D721Med (cell line): ENCODE measurements around the gene CSTA.

Experiments used
- DNase-seq: peaks from one replicate; pipeline ENCODE4 v3.0.0; 2011; ENCODE audit warnings: low spot score; ENCODE audit not compliant: insufficient read length
- FAIRE-seq: peaks from 2 replicates; lab custom pipeline; 2011; peaks lifted over from hg19 to GRCh38; lab: Jason Lieb, UNC
- TF ChIP-seq, protein P1 (sequence below): IDR thresholded peaks from 2 replicates; pipeline ENCODE4 v1.5.1; 2012; ENCODE audit warnings: mild to moderate bottlenecking, control low read depth; ENCODE audit not compliant: insufficient read depth; ENCODE audit errors: missing control alignments

The CSTA gene

DNA sequence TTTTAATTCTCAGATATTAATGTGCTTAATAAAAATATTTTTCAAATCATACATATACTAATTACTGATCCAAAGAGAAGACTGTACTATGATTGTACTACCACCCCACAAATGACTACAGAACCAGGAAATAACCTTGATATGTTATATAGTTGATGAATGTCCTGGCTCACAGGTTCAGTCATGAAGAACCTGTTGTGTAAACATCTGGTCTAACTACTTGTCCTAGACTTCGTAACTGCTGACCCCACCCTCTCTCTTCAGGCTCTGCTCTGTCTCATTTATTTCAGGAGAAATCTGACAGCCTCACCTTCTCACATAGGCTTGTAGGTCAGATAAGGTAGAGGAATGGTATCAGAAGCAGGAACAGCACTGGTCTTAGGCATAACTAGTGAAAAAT lies 14.7 kb upstream of the CSTA start:
- FAIRE-seq = no peak
- no peak for DNase-seq
- TF ChIP-seq, protein P1, sequence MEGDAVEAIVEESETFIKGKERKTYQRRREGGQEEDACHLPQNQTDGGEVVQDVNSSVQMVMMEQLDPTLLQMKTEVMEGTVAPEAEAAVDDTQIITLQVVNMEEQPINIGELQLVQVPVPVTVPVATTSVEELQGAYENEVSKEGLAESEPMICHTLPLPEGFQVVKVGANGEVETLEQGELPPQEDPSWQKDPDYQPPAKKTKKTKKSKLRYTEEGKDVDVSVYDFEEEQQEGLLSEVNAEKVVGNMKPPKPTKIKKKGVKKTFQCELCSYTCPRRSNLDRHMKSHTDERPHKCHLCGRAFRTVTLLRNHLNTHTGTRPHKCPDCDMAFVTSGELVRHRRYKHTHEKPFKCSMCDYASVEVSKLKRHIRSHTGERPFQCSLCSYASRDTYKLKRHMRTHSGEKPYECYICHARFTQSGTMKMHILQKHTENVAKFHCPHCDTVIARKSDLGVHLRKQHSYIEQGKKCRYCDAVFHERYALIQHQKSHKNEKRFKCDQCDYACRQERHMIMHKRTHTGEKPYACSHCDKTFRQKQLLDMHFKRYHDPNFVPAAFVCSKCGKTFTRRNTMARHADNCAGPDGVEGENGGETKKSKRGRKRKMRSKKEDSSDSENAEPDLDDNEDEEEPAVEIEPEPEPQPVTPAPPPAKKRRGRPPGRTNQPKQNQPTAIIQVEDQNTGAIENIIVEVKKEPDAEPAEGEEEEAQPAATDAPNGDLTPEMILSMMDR = no peak

DNA sequence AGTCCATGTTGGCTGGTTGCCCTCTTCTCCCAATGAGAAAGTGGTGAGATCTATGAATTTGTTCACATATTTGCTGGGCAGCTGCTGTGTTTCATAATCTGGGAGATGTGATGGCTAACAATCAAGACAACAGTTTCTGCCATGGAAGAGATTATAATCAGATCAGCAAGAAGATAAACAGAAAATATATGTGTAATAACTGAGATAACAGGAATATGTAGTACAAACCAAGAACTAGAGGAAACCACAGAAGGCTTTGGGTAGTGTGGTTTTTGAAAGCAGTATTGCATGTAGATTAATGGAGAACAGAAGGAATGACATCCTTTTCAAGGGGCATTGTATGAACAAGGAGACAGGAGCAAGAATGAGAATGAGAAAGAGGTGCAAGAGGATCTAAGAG lies 12.2 kb upstream of the CSTA start:
- FAIRE-seq (no peak), DNase-seq (no peak)
- TF ChIP-seq, protein P1 = no peak

DNA sequence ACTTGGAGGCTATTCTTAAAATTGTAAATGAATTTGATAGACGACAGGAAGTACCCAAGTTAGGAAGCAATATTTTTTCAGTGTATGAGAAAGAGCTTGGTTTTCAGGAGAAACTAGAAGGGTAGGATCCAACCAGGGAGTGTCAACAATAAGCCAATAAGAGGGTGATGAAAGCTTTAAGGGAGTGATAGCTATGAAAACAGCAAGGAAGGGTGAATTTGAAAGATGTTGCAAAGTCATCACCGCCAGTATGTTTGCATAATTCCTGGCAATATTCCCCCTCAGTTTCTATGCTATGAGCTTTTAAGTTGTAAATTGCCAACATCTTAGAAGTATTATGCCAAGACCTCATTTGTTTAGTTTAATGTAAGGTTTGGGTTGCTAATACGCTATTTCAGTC lies 11.8 kb upstream of the CSTA start:
- TF ChIP-seq, protein P1 = no peak
- DNase-seq (no peak), FAIRE-seq (no peak)

DNA sequence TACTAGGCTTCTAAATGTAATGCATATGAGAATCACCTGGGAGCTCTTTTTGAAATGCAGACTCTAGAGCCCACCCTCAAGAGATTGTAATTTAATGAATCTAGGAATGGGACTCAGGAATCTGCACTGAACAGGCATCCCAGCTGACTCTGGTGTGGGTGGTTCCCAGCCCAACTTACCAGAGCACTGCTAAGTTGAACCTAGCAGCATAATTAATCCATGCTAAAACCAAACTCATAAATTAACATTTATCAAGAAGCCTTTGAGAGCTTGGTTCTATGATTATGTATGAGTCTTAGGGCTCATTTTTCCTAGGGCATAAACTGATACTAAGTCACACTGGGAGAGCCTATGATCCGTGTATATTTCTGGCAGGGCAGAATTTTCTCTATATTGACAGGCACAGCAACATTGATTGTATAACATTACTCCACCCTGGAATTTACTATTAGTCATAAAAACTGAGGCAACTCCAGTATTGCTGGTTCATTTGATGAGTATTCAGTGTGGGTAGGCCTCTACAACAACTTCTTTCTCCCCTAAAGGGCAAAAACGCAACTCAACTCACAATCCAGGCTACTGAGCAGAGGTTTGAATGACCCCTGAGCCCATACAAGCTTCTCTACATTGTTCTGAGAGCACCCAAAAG lies 10.7 kb upstream of the CSTA start:
- DNase-seq (no peak), FAIRE-seq (no peak)
- TF ChIP-seq, protein P1 = no peak

DNA sequence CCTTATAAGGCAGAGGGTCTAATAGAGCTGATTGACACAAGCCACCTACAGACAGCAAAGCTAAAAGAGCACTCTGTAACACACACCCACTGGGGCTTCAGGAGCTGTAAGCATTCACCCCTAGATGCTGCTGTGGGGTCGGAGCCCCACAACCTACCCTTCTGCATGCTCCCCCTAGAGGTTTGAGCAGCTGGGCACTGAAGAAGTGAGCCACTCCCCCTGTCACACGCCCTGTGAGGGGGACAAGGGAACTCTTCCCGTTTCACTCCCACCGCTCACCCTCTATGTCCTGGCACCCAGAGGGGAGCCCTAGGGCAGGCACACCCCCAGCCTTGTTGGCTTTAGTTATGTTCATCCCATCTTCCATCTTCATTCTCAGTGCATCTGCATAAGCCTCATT lies 9.4 kb upstream of the CSTA start:
- TF ChIP-seq, protein P1 = no peak
- DNase-seq = no peak
- no peak for FAIRE-seq

DNA sequence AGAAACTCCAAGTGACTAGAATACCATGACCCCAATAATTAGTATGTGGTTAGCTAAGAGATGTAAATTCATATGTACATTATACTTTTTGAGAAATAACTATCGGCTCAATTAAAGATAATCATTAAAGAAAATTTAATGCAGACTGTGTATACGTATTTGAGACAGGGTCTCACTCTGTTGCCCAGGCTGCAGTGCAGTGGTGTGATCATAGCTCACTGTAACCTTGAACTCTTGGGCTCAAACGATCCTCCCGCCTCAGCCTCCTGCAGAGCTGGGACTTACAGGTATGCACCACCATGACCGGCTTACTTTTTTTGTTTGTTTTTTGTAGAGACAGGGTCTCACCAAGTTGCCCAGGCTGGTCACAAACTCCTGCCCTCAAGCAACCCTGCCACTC lies 8.7 kb upstream of the CSTA start:
- DNase-seq = no peak
- TF ChIP-seq, protein P1 = no peak
- no peak for FAIRE-seq

DNA sequence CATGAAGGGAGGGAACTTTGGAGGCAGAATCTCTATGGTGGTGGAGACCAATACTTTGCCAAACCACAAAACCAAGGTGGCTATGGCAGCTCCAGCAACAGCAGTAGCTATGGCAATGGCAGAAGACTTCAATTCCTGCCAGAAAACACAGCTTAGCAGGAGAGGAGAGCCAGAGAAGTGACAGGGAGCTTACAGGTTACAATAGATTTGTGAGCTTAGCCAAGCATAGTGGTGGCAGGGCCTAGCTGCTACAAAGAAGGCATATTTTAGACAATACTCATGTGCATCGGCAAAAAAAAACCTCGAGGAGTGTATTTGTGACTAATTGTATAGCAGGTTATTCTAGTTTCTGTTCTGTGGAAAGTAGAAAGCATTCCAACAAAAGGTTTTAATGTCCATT lies 6.4 kb upstream of the CSTA start:
- DNase-seq = no peak
- FAIRE-seq = no peak
- TF ChIP-seq, protein P1 = no peak
